WERI-Rb-1 (cell line): ENCODE measurements around the gene RAPGEFL1.

Experiments
- DNase-seq: peaks from one replicate; pipeline ENCODE4 v3.0.0-alpha.2; 2020
- H3K27ac ChIP-seq: fragments of 250-450 bp; sonication (Bioruptor Pico); 2 replicates; pipeline ENCODE4 v1.5.1; 2020; ENCODE audit warnings: mild to moderate bottlenecking, moderate library complexity
- H3K27me3 ChIP-seq: fragments of 250-450 bp; sonication (Bioruptor Pico); 2 replicates; pipeline ENCODE4 v1.5.1; 2021; ENCODE audit warnings: mild to moderate bottlenecking, low read depth, moderate library complexity; ENCODE audit not compliant: insufficient read depth, severe bottlenecking
- H3K36me3 ChIP-seq: fragments of 250-450 bp; sonication (Bioruptor Pico); 2 replicates; pipeline ENCODE4 v1.5.1; 2020; ENCODE audit warnings: mild to moderate bottlenecking, moderate library complexity
- H3K4me3 ChIP-seq: 2 replicates; pipeline ENCODE4 v1.5.1; 2011; ENCODE audit warnings: low read depth, mild to moderate bottlenecking, control low read depth, low read length
- H3K9me3 ChIP-seq: fragments of 250-450 bp; sonication (Bioruptor Pico); 2 replicates; pipeline ENCODE4 v1.5.1; 2021; ENCODE audit warnings: mild to moderate bottlenecking, moderate library complexity; ENCODE audit not compliant: severe bottlenecking
- TF ChIP-seq, protein P1 (sequence below): IDR thresholded peaks from 2 replicates; pipeline ENCODE4 v1.5.1; 2011; ENCODE audit warnings: low read depth, mild to moderate bottlenecking, control low read depth, inconsistent platforms, low read length

Gene RAPGEFL1, protein sequence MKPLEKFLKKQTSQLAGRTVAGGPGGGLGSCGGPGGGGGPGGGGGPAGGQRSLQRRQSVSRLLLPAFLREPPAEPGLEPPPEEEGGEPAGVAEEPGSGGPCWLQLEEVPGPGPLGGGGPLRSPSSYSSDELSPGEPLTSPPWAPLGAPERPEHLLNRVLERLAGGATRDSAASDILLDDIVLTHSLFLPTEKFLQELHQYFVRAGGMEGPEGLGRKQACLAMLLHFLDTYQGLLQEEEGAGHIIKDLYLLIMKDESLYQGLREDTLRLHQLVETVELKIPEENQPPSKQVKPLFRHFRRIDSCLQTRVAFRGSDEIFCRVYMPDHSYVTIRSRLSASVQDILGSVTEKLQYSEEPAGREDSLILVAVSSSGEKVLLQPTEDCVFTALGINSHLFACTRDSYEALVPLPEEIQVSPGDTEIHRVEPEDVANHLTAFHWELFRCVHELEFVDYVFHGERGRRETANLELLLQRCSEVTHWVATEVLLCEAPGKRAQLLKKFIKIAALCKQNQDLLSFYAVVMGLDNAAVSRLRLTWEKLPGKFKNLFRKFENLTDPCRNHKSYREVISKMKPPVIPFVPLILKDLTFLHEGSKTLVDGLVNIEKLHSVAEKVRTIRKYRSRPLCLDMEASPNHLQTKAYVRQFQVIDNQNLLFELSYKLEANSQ

DNA sequence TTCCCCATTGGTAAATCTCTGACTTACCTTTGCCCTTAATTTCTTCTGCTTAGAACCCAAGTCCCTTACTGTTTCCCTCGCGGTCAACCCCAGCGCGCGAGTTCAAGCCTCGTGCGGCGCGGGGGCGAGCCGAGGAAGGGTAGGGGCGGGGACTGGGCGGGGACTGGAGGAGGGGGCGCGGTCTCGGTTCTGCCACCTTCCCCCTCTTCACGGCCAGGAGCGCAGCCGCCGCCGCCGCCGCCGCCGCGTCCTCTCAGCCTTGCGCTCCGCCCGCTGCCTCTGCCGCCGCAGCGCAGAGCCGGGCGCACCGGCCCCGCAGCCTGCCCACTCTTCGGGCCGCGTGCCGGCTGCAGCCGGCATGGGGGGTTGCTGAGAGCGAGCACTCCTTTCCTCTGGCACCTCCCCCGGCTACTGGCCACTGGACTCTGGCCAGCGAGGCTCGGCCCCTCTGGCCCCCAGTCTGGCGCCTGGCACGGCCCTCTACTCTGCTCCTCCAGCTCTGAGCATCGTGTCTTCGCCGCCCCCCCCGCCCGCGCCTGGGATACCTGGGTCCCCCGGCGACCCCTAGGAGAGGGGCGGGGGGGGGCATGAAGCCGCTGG, at the start of gene RAPGEFL1:
Gene RAPGEFL1, plus strand, starts transcription at position 196 of the 600 bp plus-strand sequence. Its CDS starts 392 bp downstream, at position 588.
- no peaks in the 10 kb centered on the region for H3K9me3 ChIP-seq
- peak within 1 kb of the TSS; percentile 39 for H3K4me3 ChIP-seq
- H3K36me3 ChIP-seq = peaks cover 53% of the 10 kb centered on the region
- TF ChIP-seq, protein P1, sequence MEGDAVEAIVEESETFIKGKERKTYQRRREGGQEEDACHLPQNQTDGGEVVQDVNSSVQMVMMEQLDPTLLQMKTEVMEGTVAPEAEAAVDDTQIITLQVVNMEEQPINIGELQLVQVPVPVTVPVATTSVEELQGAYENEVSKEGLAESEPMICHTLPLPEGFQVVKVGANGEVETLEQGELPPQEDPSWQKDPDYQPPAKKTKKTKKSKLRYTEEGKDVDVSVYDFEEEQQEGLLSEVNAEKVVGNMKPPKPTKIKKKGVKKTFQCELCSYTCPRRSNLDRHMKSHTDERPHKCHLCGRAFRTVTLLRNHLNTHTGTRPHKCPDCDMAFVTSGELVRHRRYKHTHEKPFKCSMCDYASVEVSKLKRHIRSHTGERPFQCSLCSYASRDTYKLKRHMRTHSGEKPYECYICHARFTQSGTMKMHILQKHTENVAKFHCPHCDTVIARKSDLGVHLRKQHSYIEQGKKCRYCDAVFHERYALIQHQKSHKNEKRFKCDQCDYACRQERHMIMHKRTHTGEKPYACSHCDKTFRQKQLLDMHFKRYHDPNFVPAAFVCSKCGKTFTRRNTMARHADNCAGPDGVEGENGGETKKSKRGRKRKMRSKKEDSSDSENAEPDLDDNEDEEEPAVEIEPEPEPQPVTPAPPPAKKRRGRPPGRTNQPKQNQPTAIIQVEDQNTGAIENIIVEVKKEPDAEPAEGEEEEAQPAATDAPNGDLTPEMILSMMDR = no peak
- H3K27ac ChIP-seq = peak within 1 kb of the TSS; percentile 41
- H3K27me3 ChIP-seq = no peaks in the 10 kb centered on the region
- peak; percentile 91 for DNase-seq

DNA sequence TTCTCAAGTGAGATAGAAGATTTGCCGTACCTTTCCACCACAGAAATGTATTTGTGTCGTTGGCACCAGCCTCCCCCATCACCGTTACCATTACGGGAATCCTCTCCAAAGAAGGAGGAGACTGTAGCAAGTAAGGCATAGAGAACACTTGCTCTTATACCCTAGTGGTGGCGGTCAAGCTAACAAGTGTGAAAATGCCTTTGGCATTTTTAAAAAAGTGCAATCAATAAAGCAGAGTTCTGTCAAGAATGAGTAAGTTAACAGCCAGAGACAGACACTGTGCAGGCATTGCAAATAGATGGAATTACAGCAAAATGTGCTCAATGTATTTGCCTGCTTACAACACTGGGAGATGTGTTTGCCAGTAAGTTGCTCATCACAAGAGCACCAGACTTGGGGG, 47.8 kb upstream of the RAPGEFL1 start:
- Histone ChIP-seq H3K4me3 (no peak overlapping the region), H3K36me3 (peaks cover 96% of the 10 kb centered on the region)
- TF ChIP-seq, protein P1 = no peak

GRCh38 chr17:40130352-40131042, 46.8 kb upstream of the RAPGEFL1 start:
- Histone ChIP-seq H3K27ac (no peak overlapping the region), H3K9me3 (no peaks in the 10 kb centered on the region), H3K4me3 (no peak overlapping the region), H3K27me3 (no peaks in the 10 kb centered on the region), H3K36me3 (peaks cover 98% of the 10 kb centered on the region)
- no peak for DNase-seq
- TF ChIP-seq, protein P1 = no peak

More for the DNA sequence above, 47.8 kb upstream of the RAPGEFL1 start:
- no peaks in the 10 kb centered on the region for H3K9me3 ChIP-seq
- no peak for DNase-seq
- no peaks in the 10 kb centered on the region for H3K27me3 ChIP-seq
- no peak overlapping the region for H3K27ac ChIP-seq

- peaks cover 100% of the 10 kb centered on the region for H3K36me3 ChIP-seq
- no peaks in the 10 kb centered on the region for H3K9me3 ChIP-seq
- H3K4me3 ChIP-seq = no peak overlapping the region
- no peak for DNase-seq
- H3K27ac ChIP-seq = no peak overlapping the region
- TF ChIP-seq, protein P1 = no peak
- no peaks in the 10 kb centered on the region for H3K27me3 ChIP-seq
Measured at GRCh38 chr17:40134184-40134583, 43.1 kb upstream of the RAPGEFL1 start.

- H3K4me3 ChIP-seq = no peak overlapping the region
- peaks cover 86% of the 10 kb centered on the region for H3K36me3 ChIP-seq
- no peak for DNase-seq
- TF ChIP-seq, protein P1 = no peak
- no peaks in the 10 kb centered on the region for H3K9me3 ChIP-seq
- H3K27me3 ChIP-seq = no peaks in the 10 kb centered on the region
- no peak overlapping the region for H3K27ac ChIP-seq
Measured at GRCh38 chr17:40135817-40136216, 41.5 kb upstream of the RAPGEFL1 start.
